Stimulated activated CD4-positive, alpha-beta T cell treated with anti-CD3 and anti-CD28 coated beads, Interleukin-12 subunit alpha, Interleukin-12 subunit beta, amount 100 ng/mL, for 4 hours (primary cell): ENCODE data around the gene PCDHGB2.
"Not testable (repeated sequence)": the region's sequence is repeated elsewhere in the genome, so short reads cannot be mapped to it uniquely, and the experiment has no call there.

ENCODE experiments used
- DNase-seq: peaks from one replicate; pipeline ENCODE4 v3.0.0-alpha.2; 2020

The PCDHGB2 gene

GRCh38 chr5:141359790-141360426 is at the start of gene PCDHGB2:
PCDHGB2 (plus strand) TSS chr5:141359994; CDS start chr5:141360136, 142 bp downstream.
- no peak for DNase-seq

DNA sequence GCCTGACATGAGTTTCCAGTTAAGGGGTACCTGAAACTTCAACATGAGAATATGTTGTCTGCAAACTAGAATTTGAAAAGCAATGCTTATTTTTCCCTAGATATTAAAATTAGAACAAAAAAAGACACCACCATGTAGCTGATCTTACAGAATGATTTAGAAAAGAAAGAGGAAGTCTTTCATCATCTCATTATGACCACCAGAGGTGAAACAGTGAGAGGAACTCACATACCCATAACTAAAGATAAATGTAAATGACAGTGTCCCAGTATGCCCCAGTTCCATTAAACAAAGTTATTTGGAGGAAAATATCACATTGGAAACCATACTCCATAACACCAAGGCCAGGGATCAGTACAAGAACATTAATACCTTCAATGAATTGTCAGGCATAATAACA is 46.1 kb upstream of the PCDHGB2 start:
- DNase-seq: no peak

GRCh38 chr5:141316963-141317362 is 42.8 kb upstream of the PCDHGB2 start:
- DNase-seq: not testable (repeated sequence)

- no peak for DNase-seq
These were observed 40.6 kb upstream of the PCDHGB2 start for GRCh38 chr5:141319202-141319601.

- DNase-seq: no peak
These were observed 40.1 kb upstream of the PCDHGB2 start for GRCh38 chr5:141319699-141320098.

GRCh38 chr5:141320225-141321169 is 39.3 kb upstream of the PCDHGB2 start, which contains the start of gene TAF7:
TAF7 (minus strand) TSS chr5:141320784; CDS start chr5:141320044, 740 bp downstream.
- DNase-seq: peak; percentile 89

- no peak for DNase-seq
These were observed 37.5 kb upstream of the PCDHGB2 start for GRCh38 chr5:141322261-141322660.

DNA sequence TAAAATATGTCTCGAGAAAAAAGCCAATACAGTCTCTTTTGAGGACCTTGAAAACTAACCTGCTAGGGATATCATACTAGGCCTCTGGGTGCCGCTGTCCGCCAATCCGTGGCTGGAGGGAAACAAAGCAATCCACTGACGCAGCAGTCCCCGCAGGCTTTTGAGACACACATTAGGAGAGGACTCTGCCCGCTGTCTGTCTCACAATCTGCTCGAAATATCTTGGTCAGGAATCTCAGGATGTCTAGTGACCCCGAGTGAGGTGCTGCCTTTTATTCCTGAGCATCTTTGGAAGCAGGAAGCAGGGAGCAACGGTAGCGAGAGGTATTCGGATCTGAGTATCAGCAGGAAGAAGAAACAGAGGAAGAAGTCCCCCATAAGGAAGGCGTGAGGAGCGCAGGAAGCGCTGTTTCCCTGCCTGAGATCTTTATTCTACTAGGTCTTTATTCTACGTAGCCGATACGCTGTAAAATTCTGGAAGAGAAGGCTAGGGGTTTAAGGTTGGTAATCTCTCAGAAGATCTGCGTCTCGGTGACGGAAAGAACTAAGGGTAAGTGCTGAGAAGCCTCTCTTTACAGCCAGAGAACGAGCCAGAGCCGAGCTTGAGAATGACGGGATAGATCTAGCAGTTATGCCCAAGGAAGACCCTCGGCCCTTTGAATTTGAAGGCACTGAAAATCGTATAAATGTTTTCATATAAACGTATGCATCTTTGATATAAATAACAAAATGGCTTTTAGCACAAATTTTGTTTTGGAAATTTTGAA is 33.5 kb upstream of the PCDHGB2 start:
- DNase-seq: peak; percentile 60

GRCh38 chr5:141328231-141328630 is 31.6 kb upstream of the PCDHGB2 start:
- no peak for DNase-seq

DNA sequence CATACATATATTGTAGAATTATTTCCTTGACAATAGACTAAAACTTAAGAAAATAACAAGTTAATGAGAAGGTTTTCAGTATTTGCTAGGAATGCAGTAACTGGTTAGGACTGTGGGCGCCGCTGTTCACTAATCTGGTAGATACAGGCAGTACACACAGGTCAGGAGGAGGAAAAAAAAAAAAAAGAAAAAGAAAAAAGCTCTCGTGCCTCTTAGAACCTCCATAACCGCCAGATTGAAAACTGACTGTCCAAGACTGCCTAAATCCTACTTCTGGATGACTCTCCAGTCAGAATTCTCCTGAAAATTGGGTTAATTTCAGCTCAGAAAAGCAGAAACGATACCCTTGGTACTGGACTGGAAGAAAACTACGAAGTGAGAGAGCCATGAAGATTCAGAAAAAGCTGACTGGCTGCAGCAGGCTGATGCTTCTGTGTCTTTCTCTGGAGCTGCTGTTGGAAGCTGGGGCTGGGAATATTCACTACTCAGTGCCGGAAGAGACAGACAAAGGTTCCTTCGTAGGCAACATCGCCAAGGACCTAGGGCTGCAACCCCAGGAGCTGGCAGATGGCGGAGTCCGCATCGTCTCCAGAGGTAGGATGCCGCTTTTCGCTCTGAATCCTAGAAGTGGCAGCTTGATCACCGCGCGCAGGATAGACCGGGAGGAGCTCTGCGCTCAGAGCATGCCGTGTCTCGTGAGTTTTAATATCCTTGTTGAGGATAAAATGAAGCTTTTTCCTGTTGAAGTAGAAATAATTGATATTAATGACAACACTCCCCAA is 29.3 kb upstream of the PCDHGB2 start, which contains the start of gene PCDHGA1:
Gene PCDHGA1, plus strand, starts transcription at position 216 of the 782 bp plus-strand sequence.
- no peak for DNase-seq

GRCh38 chr5:141332571-141332970 is 27.2 kb upstream of the PCDHGB2 start:
- not testable (repeated sequence) for DNase-seq

- no peak for DNase-seq
These were observed 21.1 kb upstream of the PCDHGB2 start, which contains the start of gene PCDHGA2 for GRCh38 chr5:141338538-141339306. PCDHGA2 (plus strand) TSS chr5:141338760.

DNA sequence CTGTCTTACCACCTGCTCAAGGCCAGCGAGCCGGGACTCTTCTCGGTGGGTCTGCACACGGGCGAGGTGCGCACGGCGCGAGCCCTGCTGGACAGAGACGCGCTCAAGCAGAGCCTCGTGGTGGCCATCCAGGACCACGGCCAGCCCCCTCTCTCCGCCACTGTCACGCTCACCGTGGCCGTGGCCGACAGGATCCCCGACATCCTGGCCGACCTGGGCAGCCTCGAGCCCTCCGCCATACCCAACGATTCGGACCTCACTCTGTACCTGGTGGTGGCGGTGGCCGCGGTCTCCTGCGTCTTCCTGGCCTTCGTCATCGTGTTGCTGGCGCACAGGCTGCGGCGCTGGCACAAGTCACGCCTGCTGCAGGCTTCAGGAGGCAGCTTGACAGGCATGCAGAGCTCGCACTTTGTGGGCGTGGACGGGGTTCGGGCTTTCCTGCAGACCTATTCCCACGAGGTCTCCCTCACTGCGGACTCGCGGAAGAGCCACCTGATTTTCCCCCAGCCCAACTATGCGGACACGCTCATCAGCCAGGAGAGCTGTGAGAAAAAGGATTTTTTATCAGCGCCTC is 18.9 kb upstream of the PCDHGB2 start:
- DNase-seq: not testable (repeated sequence)

- no peak for DNase-seq
These were observed 17.0 kb upstream of the PCDHGB2 start for GRCh38 chr5:141342773-141343172.

DNA sequence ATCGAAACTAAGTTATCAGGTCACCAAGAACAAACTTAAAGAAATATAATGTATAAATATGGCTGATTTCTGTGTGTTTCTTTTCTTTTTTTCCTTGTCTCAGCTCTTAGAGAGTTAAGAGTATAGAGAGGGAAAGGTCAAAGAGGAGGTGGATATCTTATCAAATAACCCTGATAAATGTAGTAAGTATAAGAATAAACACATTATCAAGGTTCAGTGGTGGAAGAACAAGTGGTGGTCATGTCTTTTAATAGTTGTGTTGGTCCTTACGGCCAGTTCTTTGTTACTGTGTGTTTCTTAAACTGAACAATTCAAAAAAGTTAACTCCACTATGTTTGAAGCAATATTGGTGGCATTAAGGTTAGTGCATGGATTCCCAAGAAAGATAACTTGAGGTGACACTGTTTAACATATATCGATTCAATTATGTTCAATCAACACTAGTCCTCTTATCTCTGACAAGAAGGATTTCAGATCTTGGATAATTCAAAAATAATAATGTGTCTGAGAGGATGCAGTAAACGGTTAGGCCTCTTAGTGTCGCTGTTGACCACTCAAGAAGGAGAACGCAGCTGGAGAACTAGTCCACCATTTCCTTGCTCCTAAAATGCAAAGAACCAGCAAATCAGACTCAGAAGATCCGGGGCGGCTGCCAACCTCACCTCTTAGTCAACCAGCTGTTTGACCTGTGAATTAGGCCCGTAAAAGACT is 16.4 kb upstream of the PCDHGB2 start, which contains the start of gene PCDHGA3:
Gene PCDHGA3, plus strand, starts transcription at position 588 of the 711 bp plus-strand sequence. CDS start 205 bp downstream, outside the sequence.
- no peak for DNase-seq

GRCh38 chr5:141343953-141344463 is 15.8 kb upstream of the PCDHGB2 start:
- no peak for DNase-seq

- DNase-seq: no peak
These were observed 14.5 kb upstream of the PCDHGB2 start for GRCh38 chr5:141345327-141345726.

DNA sequence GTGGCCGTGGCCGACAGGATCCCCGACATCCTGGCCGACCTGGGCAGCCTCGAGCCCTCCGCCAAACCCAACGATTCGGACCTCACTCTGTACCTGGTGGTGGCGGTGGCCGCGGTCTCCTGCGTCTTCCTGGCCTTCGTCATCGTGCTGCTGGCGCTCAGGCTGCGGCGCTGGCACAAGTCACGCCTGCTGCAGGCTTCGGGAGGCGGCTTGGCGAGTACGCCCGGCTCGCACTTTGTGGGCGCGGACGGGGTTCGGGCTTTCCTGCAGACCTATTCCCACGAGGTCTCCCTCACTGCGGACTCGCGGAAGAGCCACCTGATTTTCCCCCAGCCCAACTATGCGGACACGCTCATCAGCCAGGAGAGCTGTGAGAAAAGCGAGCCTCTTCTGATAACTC is 13.8 kb upstream of the PCDHGB2 start:
- not testable (repeated sequence) for DNase-seq

DNA sequence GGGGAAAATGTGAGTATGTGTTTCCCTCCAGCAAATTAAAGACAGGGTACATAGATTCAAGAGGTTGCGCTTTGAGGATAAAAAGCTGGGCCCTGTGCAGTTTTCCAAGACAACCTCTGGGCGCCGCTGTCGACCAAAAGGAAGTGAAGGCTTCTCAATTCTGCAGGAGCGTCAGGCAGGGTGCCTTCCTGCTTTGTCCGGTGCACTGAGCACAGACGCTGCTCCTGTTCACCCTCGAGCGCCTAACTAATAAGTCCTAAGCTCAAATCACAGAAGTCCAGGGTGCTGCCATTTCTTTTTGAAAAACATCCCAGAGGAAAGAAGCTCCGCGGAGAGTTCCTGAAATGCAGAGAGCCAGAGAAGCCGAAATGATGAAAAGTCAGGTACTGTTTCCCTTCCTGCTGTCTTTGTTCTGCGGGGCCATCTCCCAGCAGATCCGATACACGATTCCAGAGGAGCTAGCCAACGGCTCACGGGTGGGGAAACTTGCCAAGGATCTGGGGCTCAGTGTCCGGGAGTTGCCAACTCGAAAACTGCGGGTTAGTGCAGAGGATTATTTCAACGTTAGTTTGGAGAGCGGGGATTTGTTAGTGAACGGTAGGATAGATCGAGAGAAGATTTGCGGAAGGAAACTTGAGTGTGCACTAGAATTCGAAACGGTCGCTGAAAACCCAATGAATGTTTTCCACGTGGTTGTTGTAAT is 9.7 kb upstream of the PCDHGB2 start, which contains the start of gene PCDHGB1:
Gene PCDHGB1, plus strand, starts transcription at position 183 of the 703 bp plus-strand sequence. Its CDS starts 162 bp downstream, at position 345.
- no peak for DNase-seq
